Measurements from ENCODE around the gene DST.
"Not testable (repeated sequence)": the region's sequence is repeated elsewhere in the genome, so short reads cannot be mapped to it uniquely, and the experiment has no call there.

Gene DST

DNA sequence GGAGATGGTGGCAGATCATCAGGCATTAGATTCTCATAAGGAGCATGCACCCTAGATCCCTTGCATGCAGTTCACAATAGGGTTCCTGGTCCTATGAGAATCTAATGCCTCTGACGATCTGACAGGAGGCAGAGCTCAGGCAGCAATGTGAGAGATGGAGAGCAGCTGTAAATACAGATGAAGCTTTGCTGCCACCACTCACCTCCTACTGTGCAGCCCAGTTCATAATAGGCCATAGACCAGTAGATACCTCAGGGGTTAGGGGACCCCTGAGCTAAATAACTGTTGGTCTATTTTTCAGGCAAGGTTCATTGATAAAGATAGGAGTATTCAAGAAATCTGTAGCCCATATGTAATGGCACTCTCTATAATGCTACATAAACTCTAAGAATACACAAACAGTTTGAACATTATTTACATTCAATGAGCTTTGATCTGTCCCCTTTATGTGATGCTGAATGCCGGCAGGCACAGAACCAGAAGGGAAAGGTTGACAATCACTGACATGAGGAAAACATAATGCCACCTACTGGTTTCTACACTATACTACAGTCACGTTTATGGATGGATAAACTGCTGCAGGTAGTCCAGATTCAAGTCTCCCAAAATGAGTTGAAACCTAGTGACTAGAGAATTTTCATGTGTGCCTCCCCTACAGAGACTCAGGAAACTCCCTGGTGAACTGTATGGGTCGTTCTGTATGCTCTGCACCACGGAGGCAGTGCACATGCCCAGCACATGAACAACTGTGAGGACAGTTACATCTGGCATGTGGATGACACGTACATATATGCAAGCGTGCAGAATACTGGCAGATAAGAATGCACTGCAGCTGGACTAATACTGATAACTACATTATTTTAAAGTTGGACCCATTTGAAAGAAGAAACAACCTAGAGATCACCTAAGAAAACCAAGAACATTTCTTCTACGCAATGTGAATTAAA, 72.0 kb downstream of the DST start:
- peak; percentile 60 for DNase-seq (ENCODE audit: low read depth)
- Histone ChIP-seq H3K4me3 (ENCODE audit: low read length) (no peak overlapping the region), H3K4me1 (ENCODE audit: control insufficient read depth, insufficient read depth, low read length) (no peaks in the 10 kb centered on the region), H3K27me3 (replicated peaks; ENCODE audit: control insufficient read depth, insufficient read depth, low read length) (no peaks in the 10 kb centered on the region), H3K9me3 (ENCODE audit: control insufficient read depth, low read length) (no peaks in the 10 kb centered on the region), H3K9ac (ENCODE audit: low read length) (no peak overlapping the region), H3K36me3 (ENCODE audit: control insufficient read depth, insufficient read depth, low read length, severe bottlenecking) (peaks cover 45% of the 10 kb centered on the region)

DNA sequence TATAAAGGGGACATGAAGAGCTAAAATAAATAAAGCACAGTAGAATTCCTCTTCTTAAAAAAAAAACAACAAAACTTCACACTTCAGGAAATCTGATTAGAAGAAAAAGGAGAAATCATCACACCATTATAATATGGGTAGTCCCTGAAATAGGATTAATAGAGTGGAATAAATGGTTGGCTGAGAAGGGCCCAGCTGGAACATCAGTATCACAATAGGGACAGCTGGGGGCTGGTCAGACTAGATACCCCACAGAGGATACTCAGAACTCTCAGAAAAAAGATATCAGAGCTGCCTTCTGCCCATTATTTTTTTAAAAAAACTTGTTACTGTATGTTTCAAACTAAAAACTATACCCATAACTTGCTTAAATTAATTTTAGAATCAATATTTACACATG, 75.2 kb downstream of the DST start:
- H3K36me3 ChIP-seq (ENCODE audit: control insufficient read depth, insufficient read depth, low read length, severe bottlenecking), result peaks cover 43% of the 10 kb centered on the region

DNA sequence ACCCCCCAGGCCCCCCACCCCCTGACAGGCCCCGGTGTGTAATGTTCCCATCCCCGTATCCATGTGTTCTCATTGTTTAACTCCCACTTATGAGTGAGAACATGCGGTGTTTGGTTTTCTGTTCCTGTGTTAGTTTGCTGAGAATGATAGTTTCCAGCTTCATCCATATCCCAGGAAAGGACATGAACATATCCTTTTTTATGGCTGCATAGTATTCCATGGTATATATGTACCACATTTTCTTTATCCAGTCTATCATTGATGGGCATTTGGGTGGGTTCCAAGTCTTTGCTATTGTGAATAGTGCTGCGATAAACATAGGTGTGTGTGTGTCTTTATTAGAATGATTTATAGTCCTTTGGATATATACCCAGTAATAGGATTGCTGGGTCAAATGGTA, 80.0 kb downstream of the DST start:
- not testable (repeated sequence) for H3K9ac ChIP-seq (ENCODE audit: low read length); DNase-seq (ENCODE audit: low read depth); H3K4me3 ChIP-seq (ENCODE audit: low read length); H3K9me3 ChIP-seq (ENCODE audit: control insufficient read depth, low read length); H3K27me3 ChIP-seq (replicated peaks; ENCODE audit: control insufficient read depth, insufficient read depth, low read length); H3K4me1 ChIP-seq (ENCODE audit: control insufficient read depth, insufficient read depth, low read length)
- peaks cover 51% of the 10 kb centered on the region for H3K36me3 ChIP-seq (ENCODE audit: control insufficient read depth, insufficient read depth, low read length, severe bottlenecking)

More for the DNA sequence above, 75.2 kb downstream of the DST start:
- no peak for DNase-seq (ENCODE audit: low read depth)
- Histone ChIP-seq H3K4me1 (ENCODE audit: control insufficient read depth, insufficient read depth, low read length) (no peaks in the 10 kb centered on the region), H3K9me3 (ENCODE audit: control insufficient read depth, low read length) (no peaks in the 10 kb centered on the region), H3K27me3 (replicated peaks; ENCODE audit: control insufficient read depth, insufficient read depth, low read length) (no peaks in the 10 kb centered on the region), H3K9ac (ENCODE audit: low read length) (no peak overlapping the region), H3K4me3 (ENCODE audit: low read length) (no peak overlapping the region)

DNA sequence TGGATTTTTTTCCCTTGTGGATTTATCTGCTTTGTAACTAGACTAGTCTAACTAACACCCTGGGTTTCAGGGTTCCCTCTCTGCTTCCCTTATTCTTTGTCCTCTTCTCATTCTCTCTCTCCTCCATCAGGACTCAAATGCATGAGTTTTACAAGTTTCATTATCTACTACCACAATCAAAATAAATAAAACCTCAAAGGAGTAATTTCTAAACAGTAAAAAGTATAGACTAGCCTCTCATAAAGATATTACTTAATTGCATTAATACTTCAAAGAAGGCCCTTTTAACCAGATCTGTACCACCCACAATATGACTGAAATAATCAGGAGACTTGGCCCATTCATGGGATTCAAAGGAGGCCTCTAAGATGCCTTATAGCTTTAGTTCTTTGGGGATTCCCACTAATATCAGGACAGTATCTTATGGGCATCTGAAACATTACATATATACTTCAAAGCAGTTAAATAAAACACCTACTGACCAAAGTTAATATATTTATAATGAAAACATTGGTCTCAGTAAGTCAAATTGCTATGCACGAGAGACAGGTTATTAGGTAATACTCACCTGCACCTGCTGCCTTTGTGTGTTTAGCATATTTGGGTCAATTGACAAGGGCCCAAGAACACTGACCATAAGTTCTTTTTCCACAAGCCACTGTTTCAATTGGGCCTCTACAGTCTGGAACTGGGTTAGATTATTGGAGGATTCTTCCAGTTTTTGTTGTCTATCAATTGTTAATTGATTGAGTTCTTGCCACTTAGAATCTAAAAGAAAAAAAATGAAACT, 85.7 kb downstream of the DST start:
- no peaks in the 10 kb centered on the region for H3K9me3 ChIP-seq (ENCODE audit: control insufficient read depth, low read length)
- no peak for DNase-seq (ENCODE audit: low read depth)
- no peak overlapping the region for H3K4me3 ChIP-seq (ENCODE audit: low read length)
- peaks cover 20% of the 10 kb centered on the region for H3K4me1 ChIP-seq (ENCODE audit: control insufficient read depth, insufficient read depth, low read length)
- no peak overlapping the region for H3K9ac ChIP-seq (ENCODE audit: low read length)
- peaks cover 65% of the 10 kb centered on the region for H3K36me3 ChIP-seq (ENCODE audit: control insufficient read depth, insufficient read depth, low read length, severe bottlenecking)
- no peaks in the 10 kb centered on the region for H3K27me3 ChIP-seq (replicated peaks; ENCODE audit: control insufficient read depth, insufficient read depth, low read length)

DNA sequence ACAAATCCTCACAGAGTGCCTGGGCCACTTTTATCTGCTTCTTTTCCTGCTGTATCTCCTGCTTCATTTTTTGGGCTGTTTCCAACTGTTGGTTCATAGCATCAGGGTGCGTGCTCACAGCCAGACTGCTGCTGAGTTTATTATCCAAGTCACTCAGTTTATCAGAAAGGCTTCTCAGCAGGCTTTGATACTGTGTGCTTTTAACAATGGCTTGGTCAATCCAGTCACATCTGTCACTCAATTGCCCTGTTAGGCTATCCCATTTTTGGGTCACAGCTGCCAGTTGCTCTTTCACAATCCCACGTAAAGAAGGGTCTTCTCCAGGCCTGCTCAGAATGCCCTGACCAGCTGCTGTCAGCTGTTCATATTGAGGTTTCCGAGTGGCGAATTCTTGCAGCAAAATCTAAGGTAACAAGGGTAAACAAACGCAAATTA, 87.2 kb downstream of the DST start:
- H3K9me3 ChIP-seq (ENCODE audit: control insufficient read depth, low read length), result no peaks in the 10 kb centered on the region
- DNase-seq (ENCODE audit: low read depth), result peak; percentile 24
- H3K36me3 ChIP-seq (ENCODE audit: control insufficient read depth, insufficient read depth, low read length, severe bottlenecking), result peaks cover 63% of the 10 kb centered on the region
- peaks cover 34% of the 10 kb centered on the region for H3K4me1 ChIP-seq (ENCODE audit: control insufficient read depth, insufficient read depth, low read length)
- H3K9ac ChIP-seq (ENCODE audit: low read length), result no peak overlapping the region
- H3K27me3 ChIP-seq (replicated peaks; ENCODE audit: control insufficient read depth, insufficient read depth, low read length), result no peaks in the 10 kb centered on the region
- no peak overlapping the region for H3K4me3 ChIP-seq (ENCODE audit: low read length)

DNA sequence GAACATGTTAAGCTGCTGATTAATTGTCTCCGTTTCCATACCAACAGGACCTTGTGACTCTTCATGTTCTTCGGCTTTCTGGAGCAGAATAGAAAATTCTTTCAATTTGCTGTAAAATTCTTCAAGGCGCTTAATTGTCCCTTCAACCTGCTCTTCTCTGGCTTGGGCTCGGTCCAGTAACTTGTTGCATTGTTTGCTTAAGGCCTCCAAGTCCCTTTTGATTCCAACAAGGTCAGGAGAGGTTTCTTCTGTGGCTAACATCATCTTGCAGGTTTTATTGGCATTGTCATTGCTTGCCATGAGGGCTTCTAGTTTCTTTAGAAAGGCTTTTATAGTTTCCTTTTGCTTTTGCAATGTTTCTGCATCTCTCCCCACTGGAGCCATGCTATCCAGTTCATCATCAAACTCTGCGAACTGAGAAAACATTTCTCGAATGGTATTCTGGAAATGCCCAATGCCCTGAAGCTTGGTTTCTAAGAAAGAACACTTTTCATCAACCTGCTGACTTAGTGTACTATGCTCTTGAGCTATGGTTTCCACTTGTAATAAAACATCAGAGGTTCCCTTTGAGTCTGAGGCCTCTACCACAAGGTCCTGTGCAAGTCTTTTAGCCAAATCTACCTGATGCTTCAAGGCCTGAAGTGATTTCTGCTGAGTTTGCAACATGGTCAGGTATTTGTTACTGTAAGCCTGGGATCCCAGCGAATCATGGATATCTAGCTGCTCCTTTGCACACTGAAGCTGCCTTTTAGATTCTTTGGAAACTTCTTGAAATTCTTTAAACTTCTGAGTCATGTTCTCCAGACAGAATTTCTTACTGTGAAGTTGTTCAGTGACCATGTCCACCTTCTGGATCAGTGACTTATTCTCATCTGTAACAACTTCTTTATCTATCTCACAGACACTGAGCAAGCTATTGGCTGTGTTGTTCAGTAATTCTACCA, 90.2 kb downstream of the DST start:
- Histone ChIP-seq H3K27me3 (replicated peaks; ENCODE audit: control insufficient read depth, insufficient read depth, low read length) (no peaks in the 10 kb centered on the region), H3K4me3 (ENCODE audit: low read length) (no peak overlapping the region), H3K36me3 (ENCODE audit: control insufficient read depth, insufficient read depth, low read length, severe bottlenecking) (peaks cover 39% of the 10 kb centered on the region), H3K9me3 (ENCODE audit: control insufficient read depth, low read length) (no peaks in the 10 kb centered on the region), H3K9ac (ENCODE audit: low read length) (no peak overlapping the region), H3K4me1 (ENCODE audit: control insufficient read depth, insufficient read depth, low read length) (peaks cover 51% of the 10 kb centered on the region)
- DNase-seq (ENCODE audit: low read depth), result peak; percentile 59

DNA sequence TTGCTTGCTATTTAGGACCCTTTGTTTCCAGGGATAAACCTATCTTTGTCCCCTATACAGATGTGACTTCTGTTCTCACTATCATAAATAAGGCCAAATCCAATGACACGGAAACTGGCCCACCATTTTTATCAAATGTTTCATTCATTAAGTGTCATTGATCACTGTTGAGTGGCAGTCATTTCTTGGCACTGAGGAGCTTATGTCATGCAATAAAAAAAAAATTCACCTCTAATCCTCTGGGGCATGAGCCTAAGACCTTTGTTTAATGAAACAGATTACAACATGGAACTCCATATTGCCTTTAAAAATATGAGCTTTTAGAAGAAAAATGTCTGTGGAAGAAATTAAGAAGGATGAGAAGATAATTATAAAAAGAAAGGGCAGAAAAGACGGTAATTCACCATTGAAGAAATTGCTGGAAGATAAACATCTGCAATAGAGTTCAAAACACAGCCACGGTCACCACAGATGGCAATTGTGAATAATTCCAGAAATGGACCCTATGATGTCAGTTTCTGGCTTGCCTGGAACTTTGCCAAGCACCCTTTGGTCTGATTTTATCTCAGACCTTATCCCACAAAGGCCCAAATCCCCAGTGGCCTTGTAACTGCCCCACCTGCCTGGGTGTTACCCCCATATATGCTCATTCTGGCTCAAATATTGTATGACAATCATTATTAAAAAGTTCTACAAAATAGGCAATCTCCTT, 91.1 kb downstream of the DST start:
- Histone ChIP-seq H3K9ac (ENCODE audit: low read length) (no peak overlapping the region), H3K9me3 (ENCODE audit: control insufficient read depth, low read length) (no peaks in the 10 kb centered on the region), H3K27me3 (replicated peaks; ENCODE audit: control insufficient read depth, insufficient read depth, low read length) (no peaks in the 10 kb centered on the region), H3K36me3 (ENCODE audit: control insufficient read depth, insufficient read depth, low read length, severe bottlenecking) (peaks cover 31% of the 10 kb centered on the region), H3K4me1 (ENCODE audit: control insufficient read depth, insufficient read depth, low read length) (peaks cover 51% of the 10 kb centered on the region), H3K4me3 (ENCODE audit: low read length) (no peak overlapping the region)
- no peak for DNase-seq (ENCODE audit: low read depth)

DNA sequence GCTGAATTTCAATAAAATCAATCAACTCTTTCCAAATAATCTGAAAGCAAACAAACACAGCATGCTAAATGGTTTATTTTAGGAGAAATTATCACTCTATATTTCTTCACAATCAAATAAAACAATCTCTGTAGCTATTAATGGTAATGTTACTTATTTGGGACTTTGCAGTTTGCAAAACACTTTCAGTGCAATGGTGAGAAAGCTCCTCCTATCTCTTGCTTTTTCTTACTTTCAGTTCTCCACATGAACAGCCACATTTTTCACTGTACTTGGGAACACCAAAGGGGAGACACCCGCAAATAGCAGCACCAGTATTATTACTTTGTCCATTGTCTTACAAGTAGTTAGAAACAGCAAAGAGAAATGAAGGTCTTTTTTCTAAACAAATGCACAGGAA, 92.4 kb downstream of the DST start:
- Histone ChIP-seq H3K36me3 (ENCODE audit: control insufficient read depth, insufficient read depth, low read length, severe bottlenecking) (peaks cover 27% of the 10 kb centered on the region), H3K9ac (ENCODE audit: low read length) (peak overlapping the region; percentile 76), H3K9me3 (ENCODE audit: control insufficient read depth, low read length) (no peaks in the 10 kb centered on the region), H3K4me1 (ENCODE audit: control insufficient read depth, insufficient read depth, low read length) (peaks cover 46% of the 10 kb centered on the region), H3K4me3 (ENCODE audit: low read length) (peak overlapping the region; percentile 77), H3K27me3 (replicated peaks; ENCODE audit: control insufficient read depth, insufficient read depth, low read length) (no peaks in the 10 kb centered on the region)
- no peak for DNase-seq (ENCODE audit: low read depth)

DNA sequence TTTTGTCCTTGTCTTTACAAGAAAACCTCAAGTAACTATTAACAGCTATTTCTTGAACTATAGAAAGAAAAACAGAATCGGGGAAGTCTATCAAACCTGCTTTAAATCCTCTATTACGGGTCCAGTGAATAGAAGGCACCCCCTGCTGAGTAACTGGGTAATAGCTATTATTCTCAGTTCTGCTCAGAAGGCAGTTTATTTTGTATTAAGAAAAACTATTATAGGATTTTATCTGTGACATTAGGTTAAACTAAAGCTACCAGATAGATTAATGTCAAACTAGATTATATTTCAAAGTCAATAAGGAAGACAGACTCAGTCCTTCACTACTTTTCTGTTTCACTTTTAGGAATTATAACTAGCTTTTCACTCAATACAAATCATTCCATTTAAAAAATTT, 93.7 kb downstream of the DST start:
- Histone ChIP-seq H3K9me3 (ENCODE audit: control insufficient read depth, low read length) (no peaks in the 10 kb centered on the region), H3K36me3 (ENCODE audit: control insufficient read depth, insufficient read depth, low read length, severe bottlenecking) (peaks cover 19% of the 10 kb centered on the region)
- DNase-seq (ENCODE audit: low read depth), result no peak

DNA sequence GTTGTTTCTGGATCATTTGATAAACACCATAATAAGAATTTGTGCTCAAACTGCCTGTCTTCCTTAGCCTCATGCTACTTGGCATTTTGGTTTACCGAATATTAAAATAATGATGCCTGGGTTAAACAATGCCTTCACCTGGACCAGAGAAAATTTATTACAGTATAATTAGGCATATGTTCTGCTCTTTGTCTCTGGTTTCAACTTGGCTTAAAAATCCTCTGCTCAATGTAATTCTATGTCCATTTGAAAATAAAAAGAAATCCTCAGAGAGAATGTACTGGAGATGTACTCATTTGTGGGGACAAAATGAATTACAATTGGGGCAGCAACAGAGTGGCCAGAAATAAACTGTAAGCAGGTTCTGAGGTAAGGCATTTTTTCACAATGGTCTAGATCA, 95.0 kb downstream of the DST start:
- no peak for DNase-seq (ENCODE audit: low read depth)
- no peak overlapping the region for H3K9ac ChIP-seq (ENCODE audit: low read length)
- peaks cover 16% of the 10 kb centered on the region for H3K36me3 ChIP-seq (ENCODE audit: control insufficient read depth, insufficient read depth, low read length, severe bottlenecking)
- H3K27me3 ChIP-seq (replicated peaks; ENCODE audit: control insufficient read depth, insufficient read depth, low read length), result no peaks in the 10 kb centered on the region
- H3K4me3 ChIP-seq (ENCODE audit: low read length), result no peak overlapping the region
- no peaks in the 10 kb centered on the region for H3K9me3 ChIP-seq (ENCODE audit: control insufficient read depth, low read length)
- peaks cover 42% of the 10 kb centered on the region for H3K4me1 ChIP-seq (ENCODE audit: control insufficient read depth, insufficient read depth, low read length)

More for the DNA sequence above, 93.7 kb downstream of the DST start:
- Histone ChIP-seq H3K27me3 (replicated peaks; ENCODE audit: control insufficient read depth, insufficient read depth, low read length) (no peaks in the 10 kb centered on the region), H3K4me3 (ENCODE audit: low read length) (peak overlapping the region; percentile 60), H3K4me1 (ENCODE audit: control insufficient read depth, insufficient read depth, low read length) (peaks cover 46% of the 10 kb centered on the region), H3K9ac (ENCODE audit: low read length) (peak overlapping the region; percentile 62)
